ENCODE data around the gene GREM1.
A peak's percentile ranks its signal among the peaks of the same experiment; 100 is the strongest.

Gene GREM1

GRCh38 chr15:32717426-32718226 is at the start of gene GREM1:
TSS of gene GREM1 (plus strand) at chr15:32718004. CDS start at chr15:32730691, 12,687 bp downstream.
- peak in 21 of 51 donors; percentile 4 to 74 (median 28) for DNase-seq

DNA sequence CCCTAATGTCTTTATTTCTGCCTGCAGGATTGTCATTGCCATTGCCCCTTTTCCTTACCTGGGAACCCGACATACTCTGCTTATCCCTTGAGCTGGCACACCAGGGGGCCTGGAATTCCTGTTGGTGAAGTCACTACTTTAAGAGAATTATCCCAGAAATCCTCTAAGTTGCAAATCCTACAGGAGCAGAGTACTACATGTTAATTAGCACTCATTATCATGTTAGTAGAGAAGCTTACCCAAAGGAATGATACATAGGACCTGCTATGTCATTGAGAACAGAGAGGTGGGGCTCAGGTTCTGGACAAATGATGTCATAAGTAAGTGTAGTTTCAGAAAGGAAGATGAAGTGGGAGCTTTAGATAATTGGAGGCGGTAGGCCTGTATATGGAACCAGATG is 48.9 kb upstream of the GREM1 start:
- no peak for DNase-seq

- DNase-seq, result peak in 40 of 51 donors; percentile 5 to 86 (median 52)
These were observed 47.8 kb upstream of the GREM1 start for GRCh38 chr15:32669896-32670611.

DNA sequence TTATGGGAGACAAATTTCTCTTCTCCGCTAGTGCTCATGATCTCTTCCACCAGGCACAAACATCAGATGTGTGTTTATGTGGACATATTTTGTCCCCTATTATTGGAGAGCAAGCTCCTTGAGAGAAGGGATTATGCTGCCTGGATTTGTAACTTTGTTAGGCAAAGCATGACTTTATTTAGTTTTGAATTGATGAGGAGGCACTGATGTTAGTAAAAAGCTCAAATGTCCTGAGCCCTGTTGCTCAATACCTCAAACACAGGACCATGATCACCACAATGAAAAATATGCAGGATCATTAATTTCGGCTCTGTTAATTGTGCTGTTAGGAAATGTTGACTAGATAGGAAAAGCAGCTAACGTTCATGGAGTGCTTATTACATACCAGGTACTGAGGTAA is 47.2 kb upstream of the GREM1 start:
- peak in 1 of 51 donors; percentile 86 for DNase-seq

GRCh38 chr15:32671339-32672325 is 46.2 kb upstream of the GREM1 start:
- peak in 20 of 51 donors; percentile 16 to 71 (median 40) for DNase-seq

DNA sequence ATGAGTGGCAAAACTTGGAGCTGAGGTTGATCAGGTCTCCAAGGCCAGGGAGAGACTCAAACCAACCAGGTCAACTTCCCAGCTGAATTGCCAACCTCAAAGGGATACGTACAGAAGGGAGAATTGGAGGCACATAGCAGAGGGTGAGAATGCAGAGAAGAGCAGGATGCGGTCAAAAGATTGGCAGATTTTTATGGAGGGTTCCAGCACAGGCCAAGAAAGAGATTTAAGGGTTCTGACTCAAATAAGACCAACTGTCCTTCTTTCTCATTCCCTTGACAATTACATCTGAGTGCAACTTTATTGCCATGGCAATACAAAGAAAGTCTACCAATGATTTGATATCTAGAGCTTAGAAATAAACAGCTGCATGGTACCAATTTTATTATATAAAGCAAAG is 43.1 kb upstream of the GREM1 start:
- peak in 1 of 51 donors; percentile 12 for DNase-seq

- DNase-seq, result no peak
These were observed 42.3 kb upstream of the GREM1 start for GRCh38 chr15:32675466-32675865.

- no peak for DNase-seq
These were observed 41.6 kb upstream of the GREM1 start for GRCh38 chr15:32676169-32676568.

- DNase-seq, result no peak
These were observed 40.5 kb upstream of the GREM1 start for GRCh38 chr15:32677238-32677750.

DNA sequence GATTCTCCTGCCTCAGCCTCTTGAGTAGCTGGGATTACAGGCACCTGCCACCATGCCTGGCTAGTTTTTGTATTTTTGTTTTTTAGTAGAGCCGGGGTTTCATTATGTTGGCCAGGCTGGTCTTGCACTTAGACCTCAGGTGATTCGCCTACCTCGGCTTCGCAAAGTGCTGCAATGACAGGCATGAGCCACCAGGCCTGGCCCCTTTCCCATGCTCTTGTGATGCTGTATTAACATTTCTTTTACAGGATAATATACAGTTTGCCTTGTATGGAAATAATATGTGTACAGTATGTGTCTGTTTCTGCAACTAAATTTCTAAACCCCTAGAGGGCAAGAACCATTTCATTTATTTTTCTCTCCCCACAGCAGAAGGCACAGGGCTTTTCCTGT is 38.5 kb upstream of the GREM1 start:
- no peak for DNase-seq

- DNase-seq, result no peak
These were observed 35.2 kb upstream of the GREM1 start for GRCh38 chr15:32682569-32682968.

DNA sequence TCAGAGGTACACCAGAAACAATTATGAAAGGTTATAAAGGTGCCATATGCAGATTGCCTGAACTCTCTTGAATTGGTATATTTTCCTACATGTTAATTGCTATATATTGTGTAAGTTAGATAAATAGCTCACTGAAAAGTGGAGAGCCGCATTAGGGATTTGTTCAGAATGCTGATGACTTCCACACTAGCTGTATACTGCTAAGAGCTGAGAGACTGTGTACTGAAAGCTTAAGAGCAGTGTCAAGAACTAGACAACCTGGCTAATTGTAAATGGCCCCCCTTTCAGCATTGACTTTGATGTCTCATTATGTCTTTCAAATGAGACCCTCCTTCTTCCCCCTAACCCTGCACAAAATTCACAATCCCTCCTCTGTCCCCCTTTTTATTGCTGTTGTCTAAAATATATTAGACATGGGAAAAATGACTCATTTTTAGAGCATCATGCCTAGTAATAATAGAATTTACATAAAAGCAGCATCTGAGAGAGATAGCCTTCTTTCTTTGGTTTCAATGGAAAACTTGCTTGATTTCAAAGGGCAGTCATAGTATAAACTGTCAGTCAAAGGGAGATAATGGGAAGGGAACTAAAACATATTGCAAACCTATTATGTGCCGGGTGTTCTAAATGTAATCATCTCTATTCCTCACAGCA is 34.7 kb upstream of the GREM1 start:
- no peak for DNase-seq

DNA sequence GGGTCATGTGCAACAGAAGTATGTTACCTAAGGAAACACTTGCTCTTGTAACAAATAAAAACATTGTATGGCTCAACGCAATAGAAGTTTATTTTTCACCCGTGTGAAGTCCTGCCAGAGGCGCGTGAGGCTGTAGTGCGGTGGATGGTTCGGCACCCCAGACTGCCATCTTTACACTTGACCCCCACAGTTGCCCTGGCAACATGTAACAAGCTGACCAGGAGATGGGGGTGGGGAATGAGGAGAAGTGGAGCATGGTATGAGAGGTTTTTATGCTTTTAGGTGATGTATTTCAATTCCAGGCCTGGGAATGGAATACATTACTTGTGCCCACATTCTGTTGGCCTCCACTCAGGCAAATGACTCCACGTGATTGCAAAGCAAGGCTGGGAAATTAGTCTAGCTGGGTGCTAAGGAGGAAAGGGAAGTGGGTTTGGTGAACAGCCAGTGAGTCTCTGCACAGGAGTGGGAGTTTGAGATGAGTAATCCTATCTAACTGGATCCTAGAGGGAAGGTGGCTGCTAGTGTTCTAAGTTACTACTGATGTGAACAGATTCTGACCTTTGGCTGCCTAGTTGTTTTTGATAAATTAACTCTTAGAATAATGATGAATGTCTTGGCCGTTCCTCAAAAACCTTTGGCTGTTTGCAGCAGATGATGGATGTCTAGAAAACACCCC is 33.8 kb upstream of the GREM1 start:
- DNase-seq, result no peak

DNA sequence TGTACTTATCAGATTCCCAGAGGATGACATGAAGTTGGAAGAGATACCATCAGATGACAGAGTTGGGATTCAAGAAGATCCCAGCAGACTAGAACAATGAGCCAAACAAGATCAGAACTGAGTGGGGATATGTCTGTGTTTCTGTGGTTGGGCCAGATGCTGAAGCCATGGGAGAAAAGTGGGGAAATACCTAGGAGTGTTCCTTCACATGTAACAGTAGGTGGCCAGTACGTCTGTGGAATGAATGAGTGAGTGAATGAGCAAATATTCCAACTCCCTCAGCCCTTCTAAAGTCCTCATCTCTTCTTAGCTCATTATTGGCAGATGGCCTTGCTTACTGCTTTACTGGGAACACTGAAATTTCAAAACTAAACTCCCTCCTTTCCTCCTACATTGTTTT is 32.2 kb upstream of the GREM1 start:
- no peak for DNase-seq

DNA sequence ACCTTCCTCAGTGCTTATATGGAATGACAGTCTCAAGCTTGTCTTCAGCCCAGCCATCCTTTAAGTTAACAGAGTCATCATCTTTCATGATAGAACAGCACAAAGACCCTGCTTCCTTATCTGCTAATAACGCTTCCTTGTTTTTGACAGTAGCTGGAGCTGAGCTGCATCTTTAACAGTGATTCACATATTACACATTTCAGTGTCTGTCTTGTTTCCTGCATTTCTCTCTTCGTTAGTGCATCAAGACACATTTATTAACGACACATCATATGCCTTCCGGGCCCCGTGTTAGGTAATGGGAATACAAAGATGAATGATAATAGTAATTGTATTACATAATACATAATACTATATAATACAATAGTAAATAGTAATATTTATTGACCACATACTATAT is 30.2 kb upstream of the GREM1 start:
- no peak for DNase-seq

GRCh38 chr15:32688151-32688639 is 29.6 kb upstream of the GREM1 start:
- DNase-seq, result no peak

GRCh38 chr15:32690941-32691688 is 26.7 kb upstream of the GREM1 start:
- no peak for DNase-seq

DNA sequence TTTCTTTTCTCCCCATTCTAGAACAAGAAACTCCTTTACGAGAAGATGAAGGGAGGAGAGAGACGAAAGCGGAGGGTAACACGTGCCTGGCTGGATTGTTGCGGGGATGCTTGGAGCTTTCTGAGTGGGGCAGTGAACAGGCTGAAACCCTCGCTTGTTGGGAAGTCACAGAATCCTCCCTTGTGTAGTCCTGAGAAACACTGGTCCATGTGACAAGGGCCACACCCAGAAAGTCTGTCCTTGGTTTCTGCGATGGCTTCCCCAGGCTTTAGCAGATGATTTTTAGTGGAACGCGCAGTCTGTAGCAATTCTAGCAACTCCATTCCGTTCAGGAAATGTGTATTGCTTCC is 26.1 kb upstream of the GREM1 start:
- peak in 3 of 51 donors; percentile 18 to 26 (median 20) for DNase-seq

DNA sequence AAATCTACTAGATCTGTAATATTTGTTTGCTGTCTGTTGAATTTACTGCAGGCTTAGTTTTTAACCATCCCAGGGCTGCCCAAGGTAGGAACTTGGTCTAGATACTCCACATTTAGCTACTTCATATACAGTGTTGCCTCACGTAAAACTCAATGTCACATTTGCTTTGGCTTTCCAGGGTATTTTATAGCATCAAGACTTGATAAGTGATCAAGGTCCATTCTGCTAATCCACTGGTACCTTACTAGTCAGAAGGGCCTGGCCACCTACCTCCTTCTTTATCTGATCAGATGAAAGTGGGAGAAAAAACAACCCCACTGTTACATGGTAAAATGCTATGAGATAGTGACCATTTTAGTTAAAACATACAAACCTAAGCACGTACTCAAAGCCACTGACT is 25.5 kb upstream of the GREM1 start:
- DNase-seq, result no peak

Data from hypothalamus (tissue), 51 donors.